K562 (cell line): Measurements from ENCODE around the gene TRMT2B.

Experiments
- FOXM1 ChIP-seq, 2 experiments: fragments of 450-650 bp in 1 of 2; sonication (generic) in 1 of 2; formaldehyde crosslinking in 1 of 2; IDR thresholded peaks; 2 replicates each; pipeline versions ENCODE4 v1.6.1 to v1.9.0; 2017 to 2022; ENCODE audit warnings: low read depth in 2 of 2, mild to moderate bottlenecking in 2 of 2, missing genetic modification reagents in 1 of 2, moderate library complexity in 1 of 2
- NBN ChIP-seq: fragments of 450-650 bp; IDR thresholded peaks from 2 replicates; pipeline ENCODE4 v1.6.1; 2016; ENCODE audit warnings: low read depth, mild to moderate bottlenecking
- PHF21A ChIP-seq: fragments of 450-650 bp; IDR thresholded peaks from 2 replicates; pipeline ENCODE4 v1.6.1; 2017; ENCODE audit warnings: low read depth, borderline replicate concordance
- TAF15 ChIP-seq: fragments of 200-400 bp; formaldehyde crosslinking; IDR thresholded peaks from 2 replicates; pipeline ENCODE4 v1.6.1; 2017; ENCODE audit warnings: mild to moderate bottlenecking, low read depth, low read length, moderate library complexity
- ZKSCAN1 ChIP-seq: fragments of 150-350 bp; IDR thresholded peaks from 2 replicates; pipeline ENCODE4 v1.6.1; 2016; ENCODE audit warnings: low read depth, low read length

- TF ChIP-seq ZKSCAN1 (no peak), PHF21A (no peak), NBN (no peak), FOXM1 (IDR thresholded peaks at IDR 0.05; ENCODE audit: low read depth) (no peak), FOXM1 (CRISPR knock-in tag; IDR thresholded peaks at IDR 0.05; ENCODE audit: low read depth) (no peak), TAF15 (no peak)
These were observed 75.7 kb downstream of the TRMT2B start for GRCh38 chrX:100976211-100976610.
